Measurements from ENCODE around the gene NUAK1.

- TF ChIP-seq POLR2A (IDR thresholded peaks at IDR 0.05) = no peak
- TF ChIP-seq CTCF (IDR thresholded peaks at IDR 0.05) = no peak
These were observed 56.3 kb downstream of the NUAK1 start for GRCh38 chr12:106082216-106083175.
